ENCODE data around the gene GBP6. TPM values are rescaled to one million over a fixed set of nuclear protein-coding genes. Genes with fewer than 3 reads are reported as not detected.

The GBP6 gene
- total RNA-seq: 1 to 10 TPM in 2 of 6 donors, under 1 TPM in 4; 0.30 to 3.8 (median 0.73) TPM

GRCh38 chr1:89363638-89364536 is at the start of gene GBP6:
Gene GBP6 (plus strand): TSS chr1:89364059. CDS start chr1:89368552, 4,493 bp downstream.
- no peak within 1 kb of the TSS for H3K4me3 ChIP-seq
- H3K27ac ChIP-seq: peak within 1 kb of the TSS in 2 of 4 donors; percentile 49 to 66
- no peaks in the 10 kb centered on the region for H3K9me3 ChIP-seq
- 40 to 59% methylated on average over 4 to 10 of the region's 10 CpGs for WGBS, 2 donors
- ATAC-seq (ENCODE audit: low FRiP score in 2 of 2): no peak
- H3K4me1 ChIP-seq: peaks cover 10 to 16% (median 12%) of the 10 kb centered on the region in 4 donors
- H3K36me3 ChIP-seq: no peaks in the 10 kb centered on the region
- H3K27me3 ChIP-seq: no peaks in the 10 kb centered on the region
- peak in 1 of 2 donors; percentile 22 for DNase-seq
- TF ChIP-seq EP300 (IDR thresholded peaks at IDR 0.05) (no peak), POLR2A (IDR thresholded peaks at IDR 0.05) (no peak), CTCF (IDR thresholded peaks at IDR 0.05) (no peak), POLR2AphosphoS5 (IDR thresholded peaks at IDR 0.05) (no peak)

- no peaks in the 10 kb centered on the region for H3K36me3 ChIP-seq
- no peak overlapping the region for H3K4me3 ChIP-seq
- H3K27ac ChIP-seq: no peak overlapping the region
- H3K9me3 ChIP-seq: no peaks in the 10 kb centered on the region
- peaks cover 0 to 5% (median 0%) of the 10 kb centered on the region in 4 donors for H3K4me1 ChIP-seq
- TF ChIP-seq EP300 (IDR thresholded peaks at IDR 0.05) (no peak), POLR2A (IDR thresholded peaks at IDR 0.05) (no peak), CTCF (IDR thresholded peaks at IDR 0.05) (no peak), POLR2AphosphoS5 (IDR thresholded peaks at IDR 0.05) (no peak)
- no peaks in the 10 kb centered on the region for H3K27me3 ChIP-seq
- DNase-seq (no peak), ATAC-seq (ENCODE audit: low FRiP score in 2 of 2) (no peak)
- 28 to 36% methylated on average over 1 of the region's 1 CpG for WGBS, 2 donors
Observed at GRCh38 chr1:89322402-89322801, 41.5 kb upstream of the GBP6 start.

- WGBS, 2 donors: 100% methylated on average over 2 of the region's 2 CpGs; no CpG with 5 or more reads in 1 of the 2 donors
- H3K27ac ChIP-seq: no peak overlapping the region
- ATAC-seq (ENCODE audit: low FRiP score in 2 of 2) (no peak), DNase-seq (no peak)
- no peaks in the 10 kb centered on the region for H3K4me1 ChIP-seq
- no peak for TF ChIP-seq EP300 (IDR thresholded peaks at IDR 0.05)
- H3K27me3 ChIP-seq: no peaks in the 10 kb centered on the region
- no peaks in the 10 kb centered on the region for H3K9me3 ChIP-seq
- H3K36me3 ChIP-seq: no peaks in the 10 kb centered on the region
- H3K4me3 ChIP-seq: no peak overlapping the region
Observed at GRCh38 chr1:89331890-89332289, 32.0 kb upstream of the GBP6 start.

GRCh38 chr1:89332461-89332860 is 31.4 kb upstream of the GBP6 start:
- TF ChIP-seq EP300 (IDR thresholded peaks at IDR 0.05) (no peak), POLR2AphosphoS5 (IDR thresholded peaks at IDR 0.05) (no peak), CTCF (IDR thresholded peaks at IDR 0.05) (no peak), POLR2A (IDR thresholded peaks at IDR 0.05) (no peak)
- Histone ChIP-seq H3K4me3 (no peak overlapping the region), H3K27me3 (no peaks in the 10 kb centered on the region), H3K9me3 (no peaks in the 10 kb centered on the region), H3K36me3 (no peaks in the 10 kb centered on the region), H3K4me1 (no peaks in the 10 kb centered on the region), H3K27ac (no peak overlapping the region)
- 42 to 46% methylated on average over 3 of the region's 3 CpGs for WGBS, 2 donors
- DNase-seq (no peak), ATAC-seq (ENCODE audit: low FRiP score in 2 of 2) (no peak)

GRCh38 chr1:89335486-89335885 is 28.4 kb upstream of the GBP6 start:
- no peak for ATAC-seq (ENCODE audit: low FRiP score in 2 of 2)
- no peak overlapping the region for H3K4me3 ChIP-seq
- no peaks in the 10 kb centered on the region for H3K27me3 ChIP-seq
- H3K36me3 ChIP-seq: no peaks in the 10 kb centered on the region
- DNase-seq: no peak
- no peak overlapping the region for H3K27ac ChIP-seq
- no peaks in the 10 kb centered on the region for H3K4me1 ChIP-seq
- TF ChIP-seq EP300 (IDR thresholded peaks at IDR 0.05) (no peak), POLR2A (IDR thresholded peaks at IDR 0.05) (no peak), POLR2AphosphoS5 (IDR thresholded peaks at IDR 0.05) (no peak), CTCF (IDR thresholded peaks at IDR 0.05) (no peak)
- no peaks in the 10 kb centered on the region for H3K9me3 ChIP-seq

Data from upper lobe of left lung (tissue), 6 donors.